Liver (tissue), 9 donors: ENCODE data around the gene OSBPL5. TPM values are rescaled to one million over a fixed set of nuclear protein-coding genes. Genes with fewer than 3 reads are reported as not detected.

Experiments
- DNase-seq: peaks from one replicate; pipeline ENCODE4 v3.0.0-alpha.2; 2017; ENCODE audit warnings: low spot score
- H3K27ac ChIP-seq, 2 donors: one replicate each; pipeline ENCODE4 v1.7.0; 2013; ENCODE audit warnings: inconsistent platforms in 2 of 2, low read length in 2 of 2, control low read depth in 1 of 2, low read depth in 1 of 2, mild to moderate bottlenecking in 1 of 2
- H3K27me3 ChIP-seq, 4 donors: one replicate each; pipeline versions ENCODE4 v1.6.1 to v1.7.0; 2013; ENCODE audit warnings: low read length in 3 of 4, inconsistent platforms in 1 of 4, mild to moderate bottlenecking in 1 of 4, moderate library complexity in 1 of 4; ENCODE audit not compliant: control insufficient read depth in 4 of 4, insufficient read depth in 4 of 4
- H3K36me3 ChIP-seq, 4 donors: one replicate each; pipeline versions ENCODE4 v1.6.1 to v1.7.0; 2013; ENCODE audit warnings: low read length in 3 of 4, mild to moderate bottlenecking in 3 of 4, low read depth in 1 of 4, moderate library complexity in 1 of 4; ENCODE audit not compliant: control insufficient read depth in 4 of 4, insufficient read depth in 3 of 4
- H3K4me1 ChIP-seq, 4 donors: one replicate each; pipeline versions ENCODE4 v1.6.1 to v1.7.0; 2013; ENCODE audit warnings: low read length in 3 of 4, mild to moderate bottlenecking in 3 of 4, moderate library complexity in 1 of 4; ENCODE audit not compliant: control insufficient read depth in 4 of 4, insufficient read depth in 4 of 4
- H3K4me3 ChIP-seq, 3 donors: one replicate each; pipeline versions ENCODE4 v1.6.1 to v1.7.0; 2013; ENCODE audit warnings: low read length in 3 of 3, control low read depth in 1 of 3, low read depth in 1 of 3, mild to moderate bottlenecking in 1 of 3
- H3K9ac ChIP-seq, 2 donors: one replicate each; pipeline ENCODE4 v1.7.0; 2013; ENCODE audit warnings: low read length in 2 of 2, mild to moderate bottlenecking in 2 of 2, moderate library complexity in 2 of 2, control low read depth in 1 of 2, low read depth in 1 of 2
- H3K9me3 ChIP-seq, 4 donors: one replicate each; pipeline versions ENCODE4 v1.6.1 to v1.7.0; 2013; ENCODE audit warnings: low read length in 3 of 4; ENCODE audit not compliant: control insufficient read depth in 4 of 4
- CTCF ChIP-seq: fragments of 150-350 bp; IDR thresholded peaks from 2 replicates; pipeline ENCODE4 v1.5.1; 2017; ENCODE audit warnings: improper control_type of control experiment, low read depth, low read length; ENCODE audit not compliant: missing input control
- FOXA1 ChIP-seq: IDR thresholded peaks from 2 replicates; pipeline ENCODE4 v1.6.1; 2016; ENCODE audit warnings: antibody characterized with exemption
- FOXA2 ChIP-seq: IDR thresholded peaks from 2 replicates; pipeline ENCODE4 v1.6.1; 2016; ENCODE audit warnings: antibody characterized with exemption
- HNF4G ChIP-seq: IDR thresholded peaks from 2 replicates; pipeline ENCODE4 v1.6.1; 2016; ENCODE audit warnings: antibody characterized with exemption
- MAX ChIP-seq: IDR thresholded peaks from 2 replicates; pipeline ENCODE4 v1.6.1; 2016; ENCODE audit warnings: antibody characterized with exemption
- RAD21 ChIP-seq, 2 donors: IDR thresholded peaks; 2 replicates each; pipeline ENCODE4 v1.6.1; 2016; ENCODE audit warnings: antibody characterized with exemption in 2 of 2, mild to moderate bottlenecking in 2 of 2
- REST ChIP-seq: IDR thresholded peaks from 2 replicates; pipeline ENCODE4 v1.6.1; 2016; ENCODE audit warnings: antibody characterized with exemption, mild to moderate bottlenecking
- RXRA ChIP-seq, 2 donors: IDR thresholded peaks; 2 replicates each; pipeline ENCODE4 v1.6.1; 2017 to 2018; ENCODE audit warnings: antibody characterized with exemption in 2 of 2, mild to moderate bottlenecking in 1 of 2
- SP1 ChIP-seq: IDR thresholded peaks from 2 replicates; pipeline ENCODE4 v1.6.1; 2018; ENCODE audit warnings: antibody characterized with exemption, mild to moderate bottlenecking
- YY1 ChIP-seq: IDR thresholded peaks from 2 replicates; pipeline ENCODE4 v1.6.1; 2016; ENCODE audit warnings: antibody characterized with exemption, mild to moderate bottlenecking
- ZBTB33 ChIP-seq: IDR thresholded peaks from 2 replicates; pipeline ENCODE4 v1.6.1; 2016; ENCODE audit warnings: antibody characterized with exemption
- WGBS: extraction: QIAGEN DNeasy Blood & Tissue Kit; methylation state at CpG from one replicate; pipeline ENCODE4 v1.1.7; 2013; 5-methylcytosine and 5-hydroxymethylcytosine counted together
- polyA plus RNA-seq, 2 donors: library from polyadenylated mRNA; stranded (reverse) in 1 of 2; unstranded in 1 of 2; fragments of 200-250 nt in 1 of 2; fragments of >200 nt in 1 of 2; fragmentation: Nextera tagmentation in 1 of 2; extraction: Ambion mirVana in 1 of 2; gene quantifications; one replicate each; pipeline versions ENCODE4 v1.2.1 to v1.2.3, GENCODE V29; 2013 to 2015
- total RNA-seq, 2 donors: library from RNA; depleted of rRNA; stranded (reverse); fragments of >200 nt; gene quantifications; one replicate each; pipeline ENCODE4 v1.2.3, GENCODE V29; 2014
- donor health status: healthy.
- donor health status: healthy.
- donor health status: healthy.
- donor health status: healthy.
- donor health status: healthy.

The OSBPL5 gene
- total and polyA plus RNA-seq, 4 donors = 0.74 to 6.2 (median 3.9) TPM

GRCh38 chr11:3129591-3130268 is 35.4 kb downstream of the OSBPL5 start (continued):
- TF ChIP-seq REST (no peak), RXRA (IDR thresholded peaks at IDR 0.05) (no peak), MAX (no peak), RAD21 (IDR thresholded peaks at IDR 0.05) (no peak), FOXA1 (no peak)

GRCh38 chr11:3129181-3129590 is 35.9 kb downstream of the OSBPL5 start:
- Histone ChIP-seq H3K27ac (no peak overlapping the region), H3K36me3 (no peaks in the 10 kb centered on the region), H3K9me3 (no peaks in the 10 kb centered on the region), H3K9ac (no peak overlapping the region), H3K4me3 (no peak overlapping the region), H3K4me1 (peaks cover 0 to 3% (median 0%) of the 10 kb centered on the region in 4 donors), H3K27me3 (no peaks in the 10 kb centered on the region)
- no peak for DNase-seq
- TF ChIP-seq YY1 (no peak), HNF4G (no peak), FOXA1 (no peak), RXRA (IDR thresholded peaks at IDR 0.05) (no peak)
- WGBS = 77% methylated on average over 10 of the region's 10 CpGs

GRCh38 chr11:3128356-3129180 is 36.5 kb downstream of the OSBPL5 start:
- Histone ChIP-seq H3K9me3 (no peaks in the 10 kb centered on the region), H3K9ac (no peak overlapping the region), H3K4me3 (no peak overlapping the region), H3K27me3 (no peaks in the 10 kb centered on the region), H3K27ac (no peak overlapping the region), H3K36me3 (no peaks in the 10 kb centered on the region), H3K4me1 (peaks cover 0 to 3% (median 0%) of the 10 kb centered on the region in 4 donors)
- no peak for DNase-seq
- TF ChIP-seq REST (no peak), ZBTB33 (no peak), YY1 (no peak), MAX (no peak), SP1 (no peak), FOXA2 (no peak), CTCF (no peak), HNF4G (no peak)
- 89% methylated on average over 19 of the region's 19 CpGs for WGBS
